K562 (cell line): ENCODE measurements around the gene SBK1. TPM values are rescaled to one million over a fixed set of nuclear protein-coding genes. Genes with fewer than 3 reads are reported as not detected.

Source experiments
- ARNT ChIP-seq, 2 experiments: fragments of 450-650 bp; IDR thresholded peaks; 2 replicates each; pipeline ENCODE4 v1.6.1; 2016; ENCODE audit warnings: mild to moderate bottlenecking in 1 of 2
- MAX ChIP-seq: sonication (generic); formaldehyde crosslinking; IDR thresholded peaks from 2 replicates; pipeline ENCODE4 v1.9.0; 2022; ENCODE audit warnings: mild to moderate bottlenecking, missing genetic modification reagents
- MGA ChIP-seq: fragments of 450-650 bp; IDR thresholded peaks from 2 replicates; pipeline ENCODE4 v1.6.1; 2016; ENCODE audit warnings: mild to moderate bottlenecking, moderate library complexity
- SFPQ ChIP-seq: fragments of 200-400 bp; formaldehyde crosslinking; IDR thresholded peaks from 2 replicates; pipeline ENCODE4 v1.6.1; 2017; ENCODE audit warnings: mild to moderate bottlenecking, low read depth, low read length, moderate library complexity
- SMAD1 ChIP-seq: fragments of 150-350 bp; IDR thresholded peaks from 2 replicates; pipeline ENCODE4 v1.6.1; 2014; ENCODE audit warnings: low read length, low read depth; ENCODE audit not compliant: partially characterized antibody
- TEAD4 ChIP-seq, 2 experiments: sonication (generic) in 1 of 2; formaldehyde crosslinking in 1 of 2; IDR thresholded peaks; 2 replicates each; pipeline versions ENCODE4 v1.6.1 to v1.8.0; 2012 to 2022; ENCODE audit warnings: borderline replicate concordance in 1 of 2, inconsistent platforms in 1 of 2, low read length in 1 of 2, mild to moderate bottlenecking in 1 of 2, missing genetic modification reagents in 1 of 2
- XRCC5 ChIP-seq: fragments of 200-400 bp; formaldehyde crosslinking; IDR thresholded peaks from 2 replicates; pipeline ENCODE4 v1.6.1; 2017; ENCODE audit warnings: low read depth, mild to moderate bottlenecking, low read length
- YY1 ChIP-seq, 3 experiments: IDR thresholded peaks; 2 replicates each; pipeline ENCODE4 v1.6.1; 2011; ENCODE audit warnings: low read length in 2 of 3, mild to moderate bottlenecking in 2 of 3, moderate library complexity in 2 of 3, borderline replicate concordance in 1 of 3, control low read depth in 1 of 3, low read depth in 1 of 3; ENCODE audit not compliant: insufficient read depth in 3 of 3, insufficient replicate concordance in 2 of 3, control insufficient read depth in 1 of 3, insufficient read length in 1 of 3; ENCODE audit errors: extremely low read depth in 1 of 3
- ZBTB8A ChIP-seq: fragments of 450-650 bp; IDR thresholded peaks from 2 replicates; pipeline ENCODE4 v1.6.1; 2018; ENCODE audit warnings: mild to moderate bottlenecking, moderate library complexity; ENCODE audit not compliant: partially characterized antibody
- ZKSCAN1 ChIP-seq: fragments of 150-350 bp; IDR thresholded peaks from 2 replicates; pipeline ENCODE4 v1.6.1; 2016; ENCODE audit warnings: low read depth, low read length
- polyA plus RNA-seq, 8 experiments: library from polyadenylated mRNA; depleted of rRNA in 4 of 8; stranded (reverse) in 5 of 8; unstranded in 3 of 8; fragments of >200 nt; fragmentation: Nextera tagmentation in 2 of 8; fragmentation: Illumina TruSeq in 1 of 8; extraction: Ambion mirVana in 2 of 8; extraction: Trizol in 1 of 8; gene quantifications; 2 replicates each; pipeline versions ENCODE4 v1.2.1 to v1.2.3, GENCODE V29; 2011 to 2014; ENCODE audit warnings: inconsistent platforms in 1 of 8, missing spikeins in 1 of 8
- total RNA-seq, 7 experiments: library from RNA; depleted of rRNA in 6 of 7; stranded (reverse); fragments of >200 nt in 6 of 7; fragmentation: Illumina TruSeq in 2 of 7; extraction: Trizol in 2 of 7; gene quantifications; 2 replicates each; pipeline versions ENCODE4 v1.2.1 to v1.2.3, GENCODE V29; 2011 to 2021; ENCODE audit warnings: low replicate concordance in 1 of 7

Gene SBK1
- total and polyA plus RNA-seq, 9 of the 15 experiments (the other 6 are each of a cell fraction or from before 2014, with no cell fraction given) = 0.01 to 0.07 (median 0.03) TPM; not detected in 6

- TF ChIP-seq MGA (peak; percentile 35; the same call in 1 of the 2 replicates), TEAD4 (IDR thresholded peaks at IDR 0.05; ENCODE audit: low read length) (0 out of 2 replicates have a peak, but pooled peaks have one; percentile 15), TEAD4 (CRISPR knock-in tag; IDR thresholded peaks at IDR 0.05; ENCODE audit: borderline replicate concordance) (no peak), ARNT (IDR thresholded peaks at IDR 0.05) (no peak), ZKSCAN1 (0 out of 2 replicates have a peak, but pooled peaks have one; percentile 35), YY1 (IDR thresholded peaks at IDR 0.05; ENCODE audit: borderline replicate concordance in 1 of 3, control insufficient read depth in 1 of 3, extremely low read depth in 1 of 3, insufficient read depth in 3 of 3, insufficient read length in 1 of 3, insufficient replicate concordance in 2 of 3, low read depth in 1 of 3, low read length in 2 of 3) (peak in 2 of 3 experiments; percentile 3 to 25), SFPQ (no peak), SMAD1 (no peak), XRCC5 (peak; percentile 85; the same call in 1 of the 2 replicates), ZBTB8A (no peak), MAX (peak; percentile 49; the same call in 1 of the 2 replicates)
Measured at GRCh38 chr16:28277537-28278388, 14.6 kb upstream of the SBK1 start (continued).
